Heart right ventricle (tissue), 16 donors: ENCODE data around the gene OR52E4. TPM values are rescaled to one million over a fixed set of nuclear protein-coding genes. Genes with fewer than 3 reads are reported as not detected.

ENCODE experiments used
- ATAC-seq, 8 donors: fragments of 200-7000 bp; cut with Tn5 transposase; one replicate each; pipeline ENCODE4 v1.9.1; 2020; ENCODE audit warnings: mild to moderate bottlenecking in 8 of 8, moderate library complexity in 8 of 8, moderate number of reproducible peaks in 1 of 8
- DNase-seq, 2 donors: peaks; one replicate each; pipeline ENCODE4 v3.0.0-alpha.2; 2020
- H3K27ac ChIP-seq, 10 donors: fragments of 200-600 bp; sonication (generic) in 2 of 10; one replicate each; pipeline versions ENCODE4 v1.5.0 to v1.8.0; 2020 to 2022; ENCODE audit warnings: mild to moderate bottlenecking in 3 of 10
- H3K27me3 ChIP-seq, 7 donors: fragments of 200-600 bp; one replicate each; pipeline ENCODE4 v1.8.0; 2021 to 2022; ENCODE audit warnings: mild to moderate bottlenecking in 2 of 7
- H3K36me3 ChIP-seq, 9 donors: fragments of 200-600 bp; sonication (generic) in 1 of 9; one replicate each; pipeline versions ENCODE4 v1.5.0 to v1.8.0; 2020 to 2022; ENCODE audit warnings: mild to moderate bottlenecking in 2 of 9
- H3K4me1 ChIP-seq, 9 donors: fragments of 200-600 bp; sonication (generic) in 1 of 9; one replicate each; pipeline versions ENCODE4 v1.5.0 to v1.8.0; 2020 to 2022; ENCODE audit warnings: mild to moderate bottlenecking in 4 of 9
- H3K4me3 ChIP-seq, 10 donors: fragments of 200-600 bp; sonication (generic) in 2 of 10; one replicate each; pipeline versions ENCODE4 v1.5.0 to v1.8.0; 2020 to 2022; ENCODE audit warnings: mild to moderate bottlenecking in 7 of 10, moderate library complexity in 2 of 10
- H3K9me3 ChIP-seq, 11 donors: fragments of 200-600 bp in 10 of 11; sonication (generic) in 2 of 11; one replicate each; pipeline versions ENCODE4 v1.5.0 to v1.8.0; 2013 to 2022; ENCODE audit warnings: mild to moderate bottlenecking in 2 of 11, control low read depth in 1 of 11, moderate library complexity in 1 of 11
- WGBS, 2 donors: extraction: QIAGEN DNeasy Blood & Tissue Kit; methylation state at CpG; one replicate each; pipeline ENCODE4 v1.1.7; 2013; ENCODE audit warnings: inconsistent platforms in 1 of 2; 5-methylcytosine and 5-hydroxymethylcytosine counted together
- intact Hi-C, 10 donors: fragments of 100-400 bp; cut with DNase I; formaldehyde crosslinking; loops; one replicate each; pipeline versions ENCODE4 v1.11.1 to v1.14.2; 2022
- long read RNA-seq, 3 donors: library from polyadenylated mRNA; unstranded; transcript quantifications; one replicate each; pipeline ENCODE4 v2.0.0, GENCODE V29; 2020 to 2021
- polyA plus RNA-seq, 2 donors: library from polyadenylated mRNA; stranded (reverse); fragments of 200-250 nt; gene quantifications; one replicate each; pipeline ENCODE4 v1.2.3, GENCODE V29; 2013
- total RNA-seq, 10 donors: library from RNA; stranded (reverse); fragmentation: NEBNext Ultra II Directional in 3 of 10; extraction: Animal tissue kit (Norgen Biotek cat#: 25700) in 3 of 10; gene quantifications; one replicate each; pipeline versions ENCODE4 v1.2.1 to v1.2.4, GENCODE V29; 2021 to 2023
- TF ChIP-seq, protein P1 (sequence below), 9 donors: fragments of 200-600 bp; sonication (generic) in 2 of 9; IDR thresholded peaks; one replicate each; pipeline versions ENCODE4 v1.5.0 to v1.8.0; 2021 to 2022; ENCODE audit warnings: antibody characterized with exemption in 9 of 9, mild to moderate bottlenecking in 5 of 9, moderate library complexity in 1 of 9
- donor health status: Arrhythmogenic right ventricular cardiomyopathy.
- donor health status: ischemic (EF 13 %, LVEDD 7.1; RV severe dilation, severe dysfunction).
- donor health status: healthy with polysubstance abuse.
- donor health status: DM: no; HTN: yes; CAD: no.
- donor health status: DM: no; HTN: no; CAD: no.
- donor health status: ischemic (EF 25% LVEDD 6.9; RV normal size, moderate dysfunction).
- donor health status: ischemic (EF 25% LVEDD 5.7; RV mildly dilated, moderate dysfunction).
- donor health status: healthy.
- donor health status: DM: yes; HTN: yes; CAD: no.
- donor health status: Ischemic cardiomyopathy.
- donor health status: ischemic (EF 35%, LVEDD 5.7; RV mildly dilated, moderate dysfunction).
- donor health status: nonischemic (EF 11% LVEDD 7.7; RV severe dilation, severe dysfunction).
- donor health status: DM: yes; HTN: yes; CAD: no.
- donor health status: PGD.
- donor health status: ischemic (EF 29% LVEDD 5.4; RV normal size, mild dysfunction).
- donor health status: nonischemic (EF 23%, LVEDD 6.1; RV moderate dilation, normal function).

Gene OR52E4
- total RNA-seq (not detected), polyA plus RNA-seq (not detected)
- long read RNA-seq, donor 1: 0 reads
- long read RNA-seq, donor 2: 0 reads
- long read RNA-seq, donor 3: 0 reads

DNA sequence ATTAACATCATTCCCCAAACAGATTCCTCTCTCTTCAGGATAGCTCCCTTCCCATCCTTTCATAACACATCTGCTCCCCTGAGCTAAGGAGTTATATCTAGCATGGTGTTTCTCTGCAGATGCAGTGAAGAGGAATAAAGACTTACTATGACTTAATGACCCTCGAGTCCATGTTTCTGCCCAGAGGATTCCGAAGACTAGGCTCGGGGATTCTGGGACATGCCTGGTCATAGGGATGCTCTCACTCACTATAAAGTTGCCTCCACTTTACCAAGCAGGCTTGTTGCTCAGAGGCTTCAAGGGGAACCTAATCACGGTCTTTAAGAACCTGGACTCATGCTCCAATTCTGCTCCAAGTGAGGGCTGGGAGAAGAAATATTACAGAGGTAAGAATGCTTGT lies at the start of gene OR52E4:
Gene OR52E4, plus strand, starts transcription at position 301 of the 400 bp plus-strand sequence. CDS start 3,664 bp downstream, outside the sequence.
- Histone ChIP-seq H3K4me3 (no peak within 1 kb of the TSS), H3K27ac (no peak within 1 kb of the TSS), H3K36me3 (no peaks in the 10 kb centered on the region), H3K27me3 (peaks cover 0 to 7% (median 0%) of the 10 kb centered on the region in 7 donors), H3K9me3 (no peaks in the 10 kb centered on the region), H3K4me1 (no peaks in the 10 kb centered on the region)
- intact Hi-C loops: no loop called here
- WGBS, 2 donors: 76 to 80% methylated on average over 4 of the region's 4 CpGs
- TF ChIP-seq, protein P1, sequence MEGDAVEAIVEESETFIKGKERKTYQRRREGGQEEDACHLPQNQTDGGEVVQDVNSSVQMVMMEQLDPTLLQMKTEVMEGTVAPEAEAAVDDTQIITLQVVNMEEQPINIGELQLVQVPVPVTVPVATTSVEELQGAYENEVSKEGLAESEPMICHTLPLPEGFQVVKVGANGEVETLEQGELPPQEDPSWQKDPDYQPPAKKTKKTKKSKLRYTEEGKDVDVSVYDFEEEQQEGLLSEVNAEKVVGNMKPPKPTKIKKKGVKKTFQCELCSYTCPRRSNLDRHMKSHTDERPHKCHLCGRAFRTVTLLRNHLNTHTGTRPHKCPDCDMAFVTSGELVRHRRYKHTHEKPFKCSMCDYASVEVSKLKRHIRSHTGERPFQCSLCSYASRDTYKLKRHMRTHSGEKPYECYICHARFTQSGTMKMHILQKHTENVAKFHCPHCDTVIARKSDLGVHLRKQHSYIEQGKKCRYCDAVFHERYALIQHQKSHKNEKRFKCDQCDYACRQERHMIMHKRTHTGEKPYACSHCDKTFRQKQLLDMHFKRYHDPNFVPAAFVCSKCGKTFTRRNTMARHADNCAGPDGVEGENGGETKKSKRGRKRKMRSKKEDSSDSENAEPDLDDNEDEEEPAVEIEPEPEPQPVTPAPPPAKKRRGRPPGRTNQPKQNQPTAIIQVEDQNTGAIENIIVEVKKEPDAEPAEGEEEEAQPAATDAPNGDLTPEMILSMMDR (IDR thresholded peaks at IDR 0.05): no peak
- ATAC-seq (no peak), DNase-seq (no peak)

DNA sequence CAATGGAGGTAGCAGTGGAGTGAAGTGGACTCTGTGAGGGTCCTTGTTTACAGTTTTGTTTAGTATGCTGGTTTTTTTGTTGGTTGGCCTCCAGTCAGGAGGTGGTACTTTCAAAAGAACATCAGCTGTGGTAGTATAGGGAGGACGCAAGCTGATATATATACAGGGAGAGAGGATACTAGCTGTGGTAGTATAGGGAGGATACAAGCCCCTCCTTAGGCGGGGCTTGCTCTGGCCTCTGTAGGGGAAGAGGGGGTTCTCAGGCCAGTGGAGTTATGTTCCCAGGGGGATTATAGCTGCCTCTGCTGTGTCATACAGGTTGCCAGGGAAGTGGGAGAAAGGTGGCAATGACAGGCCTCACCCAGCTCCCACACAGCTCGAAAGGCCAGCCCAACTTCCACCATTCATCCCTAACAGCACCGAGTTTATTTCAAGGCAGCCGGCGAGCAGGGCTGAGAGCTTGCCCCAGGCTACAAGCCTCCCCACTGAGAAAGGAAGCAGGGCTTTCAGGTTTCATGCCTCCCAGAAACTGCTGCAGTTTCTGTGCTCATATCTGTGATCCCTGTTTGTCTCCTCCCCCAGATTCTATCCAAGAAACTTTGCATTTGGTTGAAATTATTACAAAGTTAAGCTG lies 49.1 kb upstream of the OR52E4 start:
- H3K4me1 ChIP-seq: no peaks in the 10 kb centered on the region
- intact Hi-C loops: no loop called here
- DNase-seq (no peak), ATAC-seq (no peak)
- H3K27ac ChIP-seq: no peak overlapping the region
- no peaks in the 10 kb centered on the region for H3K27me3 ChIP-seq
- WGBS, 2 donors: 77 to 84% methylated on average over 6 of the region's 6 CpGs
- no peaks in the 10 kb centered on the region for H3K9me3 ChIP-seq
- no peak overlapping the region for H3K4me3 ChIP-seq
- no peaks in the 10 kb centered on the region for H3K36me3 ChIP-seq
- TF ChIP-seq, protein P1 (IDR thresholded peaks at IDR 0.05): no peak

DNA sequence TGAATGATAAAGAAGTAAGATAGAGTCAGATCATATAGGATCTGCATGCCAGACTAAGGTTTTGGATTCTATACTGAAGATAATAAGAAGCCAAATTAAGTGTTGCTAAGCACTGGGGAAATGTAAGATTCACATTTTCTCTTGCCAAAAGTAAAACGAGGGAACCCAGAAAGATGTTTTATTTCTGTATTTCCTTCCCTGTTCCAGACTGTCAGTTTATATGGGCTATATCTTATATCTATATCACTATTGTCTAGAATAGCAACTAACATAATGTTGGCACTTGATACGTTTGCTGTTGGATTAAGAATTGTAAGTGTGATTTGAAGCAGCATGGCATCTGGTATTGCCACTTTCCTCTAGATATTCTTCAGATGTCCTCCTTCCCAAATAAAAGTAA lies 47.0 kb upstream of the OR52E4 start:
- 42 to 58% methylated on average over 2 of the region's 2 CpGs for WGBS, 2 donors
- Histone ChIP-seq H3K27me3 (no peaks in the 10 kb centered on the region), H3K4me3 (no peak overlapping the region), H3K36me3 (no peaks in the 10 kb centered on the region), H3K27ac (no peak overlapping the region), H3K4me1 (no peaks in the 10 kb centered on the region), H3K9me3 (no peaks in the 10 kb centered on the region)
- ATAC-seq (no peak), DNase-seq (no peak)
- TF ChIP-seq, protein P1 (IDR thresholded peaks at IDR 0.05): no peak
- intact Hi-C loops: no loop called here

DNA sequence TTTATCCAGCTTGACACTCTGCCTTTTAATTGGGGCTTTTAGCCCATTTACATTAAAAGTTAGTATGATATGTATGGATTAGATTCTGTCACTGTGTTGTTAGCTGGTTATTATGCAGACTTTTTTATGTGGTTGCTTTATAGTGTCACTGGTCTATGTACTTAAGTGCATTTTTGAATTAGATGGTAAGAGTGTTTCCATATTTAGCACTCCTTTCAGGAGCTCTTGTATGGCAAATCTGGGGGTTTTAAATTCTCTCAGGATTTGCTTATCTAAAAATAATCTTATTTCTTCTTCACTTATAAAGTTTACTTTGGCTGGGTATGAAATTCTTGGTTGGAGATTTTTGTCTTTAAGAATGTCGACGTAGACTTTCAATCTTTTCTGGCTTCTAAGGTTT lies 42.7 kb upstream of the OR52E4 start:
- ATAC-seq: no peak
- intact Hi-C loops: no loop called here

More for the DNA sequence above, 42.7 kb upstream of the OR52E4 start:
- no peaks in the 10 kb centered on the region for H3K9me3 ChIP-seq
- H3K4me1 ChIP-seq: no peaks in the 10 kb centered on the region
- WGBS, 2 donors: 79 to 82% methylated on average over 2 of the region's 2 CpGs
- DNase-seq: no peak
- H3K27ac ChIP-seq: no peak overlapping the region
- no peaks in the 10 kb centered on the region for H3K27me3 ChIP-seq
- H3K36me3 ChIP-seq: no peaks in the 10 kb centered on the region
- TF ChIP-seq, protein P1 (IDR thresholded peaks at IDR 0.05): no peak
- H3K4me3 ChIP-seq: no peak overlapping the region
